GM12891 (cell line): Measurements from ENCODE around the gene RASAL1.

Experiments
- PAX5 ChIP-seq: IDR thresholded peaks from 2 replicates; pipeline ENCODE4 v1.6.1; 2011; ENCODE audit warnings: low read length, moderate library complexity, mild to moderate bottlenecking; ENCODE audit not compliant: insufficient read depth, severe bottlenecking
- POLR2A ChIP-seq: IDR thresholded peaks from 2 replicates; pipeline ENCODE4 v1.6.1; 2011; ENCODE audit warnings: low read depth, low read length, control low read depth
- POLR2AphosphoS5 ChIP-seq: IDR thresholded peaks from 2 replicates; pipeline ENCODE4 v1.6.1; 2011; ENCODE audit warnings: low read depth, low read length, control low read depth
- POU2F2 ChIP-seq: IDR thresholded peaks from 2 replicates; pipeline ENCODE4 v1.6.1; 2011; ENCODE audit warnings: low read depth, mild to moderate bottlenecking, control low read depth, low read length, moderate library complexity
- SPI1 ChIP-seq: IDR thresholded peaks from 2 replicates; pipeline ENCODE4 v1.6.1; 2011; ENCODE audit warnings: low read depth, low read length, control low read depth
- TAF1 ChIP-seq: IDR thresholded peaks from 2 replicates; pipeline ENCODE4 v1.6.1; 2011; ENCODE audit warnings: low read depth, low read length, control low read depth

GRCh38 chr12:113062502-113063395 is 72.8 kb downstream of the RASAL1 start:
- TF ChIP-seq SPI1 = no peak
- TF ChIP-seq POU2F2 = no peak
- no peak for TF ChIP-seq TAF1
- no peak for TF ChIP-seq POLR2A
- TF ChIP-seq POLR2AphosphoS5 = no peak
- no peak for TF ChIP-seq PAX5
